ENCODE data around the gene CAP2. TPM values are rescaled to one million over a fixed set of nuclear protein-coding genes. Genes with fewer than 3 reads are reported as not detected.

The CAP2 gene
- total and polyA plus RNA-seq, 4 donors: 9.0 to 27.0 (median 19.3) TPM

DNA sequence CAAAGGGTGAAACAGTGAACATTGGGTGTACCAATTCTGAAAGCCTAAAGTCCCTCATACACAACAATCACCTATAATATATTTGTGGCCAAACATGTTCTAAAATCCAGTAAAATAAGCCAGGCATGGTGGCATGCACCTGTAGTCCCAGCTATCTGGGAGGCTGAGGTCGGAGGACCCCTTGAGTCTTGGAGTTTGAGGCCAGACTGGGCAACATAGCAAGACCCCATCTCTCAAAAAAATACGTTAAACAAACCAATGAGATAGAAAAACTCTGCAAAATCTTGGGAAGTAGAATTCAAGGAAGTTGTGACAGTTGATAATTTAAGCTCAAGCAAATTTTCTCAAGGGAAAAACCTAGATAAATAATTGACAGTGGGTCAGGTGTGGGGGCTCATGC is 92.6 kb downstream of the CAP2 start:
- WGBS (ENCODE audit: insufficient coverage): 100% methylated on average over 1 of the region's 2 CpGs
- no peak overlapping the region for H3K4me3 ChIP-seq (ENCODE audit: low read depth, low read length)
- no peak for DNase-seq (ENCODE audit: low read depth in 4 of 6, low spot score in 6 of 6)
- H3K27me3 ChIP-seq (ENCODE audit: control insufficient read depth, insufficient read depth, low read length): no peaks in the 10 kb centered on the region
- H3K9me3 ChIP-seq (ENCODE audit: control insufficient read depth, insufficient read depth, low read length): no peaks in the 10 kb centered on the region
- H3K36me3 ChIP-seq (ENCODE audit: control insufficient read depth, insufficient read depth, low read length): no peaks in the 10 kb centered on the region
- no peak overlapping the region for H3K27ac ChIP-seq (ENCODE audit: low read depth, low read length)
- H3K4me1 ChIP-seq (ENCODE audit: control insufficient read depth, insufficient read depth, low read length): no peaks in the 10 kb centered on the region

DNA sequence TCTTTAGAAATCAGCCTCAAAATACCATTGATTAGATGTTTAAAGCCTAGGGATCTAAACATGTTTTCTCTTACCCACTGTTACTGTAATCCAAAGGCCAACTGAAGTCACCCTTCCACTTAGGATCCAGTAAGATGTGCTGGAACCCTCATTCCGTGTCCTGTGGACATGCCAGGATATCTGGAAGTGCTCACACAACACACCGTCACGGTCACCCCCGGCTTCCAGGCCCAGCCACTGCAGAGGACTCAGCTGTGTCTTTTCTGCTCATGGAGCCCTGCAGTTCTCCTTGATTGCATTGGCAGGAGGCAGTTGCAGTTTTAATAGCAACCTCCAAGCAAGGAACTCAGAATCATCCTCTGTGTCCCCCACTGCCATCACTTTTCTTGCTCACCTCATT is 93.3 kb downstream of the CAP2 start:
- H3K9me3 ChIP-seq (ENCODE audit: control insufficient read depth, insufficient read depth, low read length): no peaks in the 10 kb centered on the region

DNA sequence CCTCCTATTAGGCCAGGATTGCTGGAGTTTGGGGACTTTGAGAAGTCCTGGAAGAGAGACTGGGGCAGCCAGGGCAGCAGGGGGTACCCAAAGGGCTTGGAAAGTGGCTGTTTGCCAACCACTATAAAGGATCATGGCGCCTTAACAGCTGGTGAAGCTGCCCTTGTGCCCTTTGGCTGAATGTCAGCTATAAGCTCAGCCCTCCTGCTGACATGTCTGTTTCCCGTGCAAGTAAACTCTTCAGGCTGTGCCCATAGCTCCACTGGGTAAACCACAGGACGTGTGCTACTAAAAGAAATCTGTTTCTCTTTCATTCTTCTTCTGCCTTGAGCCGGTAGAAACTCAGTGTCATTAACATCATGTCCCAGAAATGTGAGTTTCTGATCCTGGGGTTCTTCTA is 97.3 kb downstream of the CAP2 start:
- Histone ChIP-seq H3K27ac (ENCODE audit: low read depth, low read length) (no peak overlapping the region), H3K4me3 (ENCODE audit: low read depth, low read length) (no peak overlapping the region), H3K4me1 (ENCODE audit: control insufficient read depth, insufficient read depth, low read length) (no peaks in the 10 kb centered on the region), H3K27me3 (ENCODE audit: control insufficient read depth, insufficient read depth, low read length) (no peaks in the 10 kb centered on the region), H3K36me3 (ENCODE audit: control insufficient read depth, insufficient read depth, low read length) (no peaks in the 10 kb centered on the region), H3K9me3 (ENCODE audit: control insufficient read depth, insufficient read depth, low read length) (no peaks in the 10 kb centered on the region)
- no peak for DNase-seq (ENCODE audit: low read depth in 4 of 6, low spot score in 6 of 6)
- whole genome bisulfite sequencing (ENCODE audit: insufficient coverage): 42% methylated on average over 4 of the region's 4 CpGs

More for the DNA sequence above, 93.3 kb downstream of the CAP2 start:
- DNase-seq (ENCODE audit: low read depth in 4 of 6, low spot score in 6 of 6): no peak
- Histone ChIP-seq H3K27ac (ENCODE audit: low read depth, low read length) (no peak overlapping the region), H3K27me3 (ENCODE audit: control insufficient read depth, insufficient read depth, low read length) (no peaks in the 10 kb centered on the region), H3K4me1 (ENCODE audit: control insufficient read depth, insufficient read depth, low read length) (no peaks in the 10 kb centered on the region), H3K36me3 (ENCODE audit: control insufficient read depth, insufficient read depth, low read length) (no peaks in the 10 kb centered on the region), H3K4me3 (ENCODE audit: low read depth, low read length) (no peak overlapping the region)
- WGBS (ENCODE audit: insufficient coverage): 97% methylated on average over 4 of the region's 4 CpGs

DNA sequence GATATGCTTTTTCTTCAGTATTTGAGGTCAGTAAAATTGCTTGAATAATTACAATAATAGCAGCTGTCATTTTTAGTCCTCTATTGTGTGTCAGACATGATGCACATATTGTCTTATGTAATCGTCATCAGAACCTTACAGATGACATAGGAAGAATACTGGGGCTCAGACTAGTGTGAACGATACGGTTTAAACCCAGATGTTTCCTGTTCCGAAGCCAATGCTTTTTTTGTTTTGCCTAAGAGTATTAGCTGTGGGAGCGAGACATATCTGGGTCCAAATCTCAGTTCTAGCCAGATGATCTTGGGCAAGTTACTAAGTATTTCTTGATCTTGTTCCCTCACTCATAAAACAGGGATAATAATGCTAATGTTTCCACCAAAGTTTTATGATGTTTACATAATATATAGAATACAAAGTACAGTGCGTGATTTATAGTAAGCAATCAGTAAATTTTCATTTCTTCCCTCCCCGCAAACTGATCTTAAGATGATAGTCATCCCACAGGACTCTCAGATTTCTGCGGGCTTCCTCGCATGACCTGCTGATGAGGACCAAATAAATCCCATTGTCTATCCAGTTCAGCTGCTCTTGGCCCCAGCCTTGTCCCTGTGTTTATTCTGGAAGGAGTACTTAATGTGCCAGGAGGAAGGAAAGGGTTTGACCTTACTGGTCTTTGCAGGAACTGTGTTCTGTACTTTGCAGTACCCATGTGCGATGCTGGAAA is 98.2 kb downstream of the CAP2 start:
- 92% methylated on average over 6 of the region's 10 CpGs for WGBS (ENCODE audit: insufficient coverage)
- H3K9me3 ChIP-seq (ENCODE audit: control insufficient read depth, insufficient read depth, low read length): no peaks in the 10 kb centered on the region
- H3K27ac ChIP-seq (ENCODE audit: low read depth, low read length): no peak overlapping the region
- no peak for DNase-seq (ENCODE audit: low read depth in 4 of 6, low spot score in 6 of 6)
- no peak overlapping the region for H3K4me3 ChIP-seq (ENCODE audit: low read depth, low read length)
- no peaks in the 10 kb centered on the region for H3K4me1 ChIP-seq (ENCODE audit: control insufficient read depth, insufficient read depth, low read length)
- no peaks in the 10 kb centered on the region for H3K36me3 ChIP-seq (ENCODE audit: control insufficient read depth, insufficient read depth, low read length)
- H3K27me3 ChIP-seq (ENCODE audit: control insufficient read depth, insufficient read depth, low read length): no peaks in the 10 kb centered on the region

DNA sequence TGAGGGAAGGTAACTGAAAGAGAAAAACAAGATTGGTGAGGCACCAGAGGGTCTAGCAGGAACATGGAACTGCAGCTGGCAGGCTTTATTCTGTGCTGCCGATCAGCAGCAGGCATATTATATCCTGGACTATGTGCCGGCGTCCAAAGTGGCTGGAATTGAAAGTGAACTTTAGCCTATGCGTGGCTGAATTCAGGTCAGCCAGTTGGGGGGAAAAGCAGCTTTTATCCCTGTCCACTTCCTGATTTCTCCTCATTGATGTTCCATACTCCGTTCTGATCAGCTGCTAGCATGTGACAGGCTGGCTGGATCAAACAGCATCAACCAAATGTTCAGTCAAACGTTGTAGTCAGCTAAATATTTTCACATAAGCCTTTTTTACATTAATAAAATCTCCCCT is 99.0 kb downstream of the CAP2 start:
- Histone ChIP-seq H3K9me3 (ENCODE audit: control insufficient read depth, insufficient read depth, low read length) (no peaks in the 10 kb centered on the region), H3K27me3 (ENCODE audit: control insufficient read depth, insufficient read depth, low read length) (no peaks in the 10 kb centered on the region), H3K36me3 (ENCODE audit: control insufficient read depth, insufficient read depth, low read length) (no peaks in the 10 kb centered on the region), H3K27ac (ENCODE audit: low read depth, low read length) (no peak overlapping the region), H3K4me3 (ENCODE audit: low read depth, low read length) (no peak overlapping the region), H3K4me1 (ENCODE audit: control insufficient read depth, insufficient read depth, low read length) (no peaks in the 10 kb centered on the region)
- no peak for DNase-seq (ENCODE audit: low read depth in 4 of 6, low spot score in 6 of 6)
- WGBS (ENCODE audit: insufficient coverage): 70% methylated on average over 6 of the region's 6 CpGs

DNA sequence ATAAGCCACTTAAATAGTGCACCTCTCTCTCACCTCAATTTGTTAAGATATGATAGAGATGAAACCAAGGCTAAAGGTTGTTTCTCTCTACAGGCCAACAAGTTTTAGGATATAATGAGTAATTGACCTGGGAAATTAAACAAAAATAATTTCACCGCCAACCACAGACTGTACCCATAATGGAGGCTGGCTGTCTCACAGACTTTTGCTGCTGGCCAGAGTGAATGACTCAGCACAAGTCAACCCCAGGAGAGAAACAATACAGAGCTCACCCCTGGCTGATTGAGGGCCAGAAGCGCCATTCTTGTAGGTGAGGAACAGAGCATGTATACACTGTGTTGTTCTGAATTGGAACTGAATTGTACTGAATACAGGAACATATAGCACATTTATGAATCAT is 99.9 kb downstream of the CAP2 start:
- Histone ChIP-seq H3K4me1 (ENCODE audit: control insufficient read depth, insufficient read depth, low read length) (no peaks in the 10 kb centered on the region), H3K27ac (ENCODE audit: low read depth, low read length) (no peak overlapping the region), H3K9me3 (ENCODE audit: control insufficient read depth, insufficient read depth, low read length) (no peaks in the 10 kb centered on the region), H3K36me3 (ENCODE audit: control insufficient read depth, insufficient read depth, low read length) (no peaks in the 10 kb centered on the region), H3K4me3 (ENCODE audit: low read depth, low read length) (no peak overlapping the region), H3K27me3 (ENCODE audit: control insufficient read depth, insufficient read depth, low read length) (no peaks in the 10 kb centered on the region)
- no peak for DNase-seq (ENCODE audit: low read depth in 4 of 6, low spot score in 6 of 6)
- WGBS (ENCODE audit: insufficient coverage): 80% methylated on average over 1 of the region's 2 CpGs

DNA sequence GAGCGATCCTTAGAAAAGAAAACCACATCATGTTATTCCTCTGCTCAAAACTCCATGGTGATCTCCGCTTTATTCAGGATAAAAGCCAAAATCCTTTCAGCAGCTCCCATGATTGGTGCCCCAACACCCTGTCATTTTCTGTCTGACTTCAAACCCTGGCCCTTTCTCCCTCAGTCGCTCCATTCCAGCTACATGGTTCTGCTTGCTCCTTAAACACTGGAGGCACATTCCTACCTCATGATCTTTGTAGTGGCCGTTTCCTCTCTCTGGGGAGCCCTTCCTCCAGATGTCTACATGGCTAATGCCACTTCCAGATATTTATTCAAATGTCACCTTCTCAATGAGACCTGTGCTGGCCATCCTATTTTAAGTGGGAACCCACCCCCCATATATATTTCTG is 100.8 kb downstream of the CAP2 start:
- Histone ChIP-seq H3K27ac (ENCODE audit: low read depth, low read length) (no peak overlapping the region), H3K4me3 (ENCODE audit: low read depth, low read length) (no peak overlapping the region), H3K36me3 (ENCODE audit: control insufficient read depth, insufficient read depth, low read length) (no peaks in the 10 kb centered on the region), H3K27me3 (ENCODE audit: control insufficient read depth, insufficient read depth, low read length) (no peaks in the 10 kb centered on the region), H3K9me3 (ENCODE audit: control insufficient read depth, insufficient read depth, low read length) (no peaks in the 10 kb centered on the region), H3K4me1 (ENCODE audit: control insufficient read depth, insufficient read depth, low read length) (no peaks in the 10 kb centered on the region)
- no peak for DNase-seq (ENCODE audit: low read depth in 4 of 6, low spot score in 6 of 6)
- 83% methylated on average over 4 of the region's 4 CpGs for WGBS (ENCODE audit: insufficient coverage)

DNA sequence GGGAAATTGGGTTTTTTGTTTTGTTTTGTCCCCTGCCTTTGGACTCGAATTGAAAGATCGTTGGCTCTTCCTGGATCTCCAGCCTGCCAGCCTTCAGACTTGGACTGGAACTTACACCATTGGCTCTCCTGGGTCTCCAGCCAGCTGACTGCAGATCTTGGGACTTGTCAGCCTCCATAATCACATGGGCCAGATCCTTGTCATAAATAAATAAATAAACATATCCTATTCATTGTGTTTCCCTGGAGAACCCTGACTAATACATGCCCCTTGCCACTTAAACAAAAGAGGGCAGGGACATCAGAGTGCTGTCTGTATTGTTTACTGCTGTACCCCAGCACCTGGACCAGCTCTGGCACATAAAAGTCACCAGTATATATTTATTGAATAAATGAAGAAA is 101.5 kb downstream of the CAP2 start:
- Histone ChIP-seq H3K27me3 (ENCODE audit: control insufficient read depth, insufficient read depth, low read length) (no peaks in the 10 kb centered on the region), H3K4me3 (ENCODE audit: low read depth, low read length) (no peak overlapping the region), H3K27ac (ENCODE audit: low read depth, low read length) (no peak overlapping the region), H3K4me1 (ENCODE audit: control insufficient read depth, insufficient read depth, low read length) (no peaks in the 10 kb centered on the region), H3K36me3 (ENCODE audit: control insufficient read depth, insufficient read depth, low read length) (no peaks in the 10 kb centered on the region), H3K9me3 (ENCODE audit: control insufficient read depth, insufficient read depth, low read length) (no peaks in the 10 kb centered on the region)
- DNase-seq (ENCODE audit: low read depth in 4 of 6, low spot score in 6 of 6): no peak
- 88% methylated on average over 2 of the region's 2 CpGs for WGBS (ENCODE audit: insufficient coverage)

DNA sequence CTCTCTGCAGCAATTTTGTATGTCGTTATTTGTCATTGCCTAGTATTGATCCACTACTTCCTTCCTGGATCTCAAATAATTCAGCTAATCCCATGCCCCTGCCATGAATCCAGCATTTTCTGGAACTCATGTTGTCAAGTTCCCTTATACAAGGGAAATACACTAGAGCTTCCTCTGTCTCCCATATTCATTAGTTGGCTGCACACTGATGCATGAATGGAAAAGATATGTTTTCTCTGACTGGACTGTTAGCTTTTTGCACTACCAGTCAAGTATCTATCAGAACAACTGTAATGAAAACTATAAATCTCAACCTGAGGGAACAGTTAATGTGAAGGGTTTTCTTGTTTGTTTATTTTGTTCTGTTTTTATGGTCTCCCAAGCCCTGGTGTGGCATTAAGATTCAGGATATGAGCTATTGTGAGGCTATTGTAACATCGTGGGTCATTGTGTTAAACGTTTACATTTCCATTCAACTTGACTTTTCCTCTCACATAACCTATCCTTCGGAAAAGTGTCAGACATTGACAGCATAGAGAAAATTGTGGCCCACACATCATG is 104.2 kb downstream of the CAP2 start:
- Histone ChIP-seq H3K9me3 (ENCODE audit: control insufficient read depth, insufficient read depth, low read length) (no peaks in the 10 kb centered on the region), H3K27ac (ENCODE audit: low read depth, low read length) (no peak overlapping the region), H3K4me1 (ENCODE audit: control insufficient read depth, insufficient read depth, low read length) (no peaks in the 10 kb centered on the region), H3K27me3 (ENCODE audit: control insufficient read depth, insufficient read depth, low read length) (no peaks in the 10 kb centered on the region), H3K4me3 (ENCODE audit: low read depth, low read length) (no peak overlapping the region), H3K36me3 (ENCODE audit: control insufficient read depth, insufficient read depth, low read length) (no peaks in the 10 kb centered on the region)
- 100% methylated on average over 1 of the region's 4 CpGs for WGBS (ENCODE audit: insufficient coverage)
- DNase-seq (ENCODE audit: low read depth in 4 of 6, low spot score in 6 of 6): peak in 1 of 6 donors; percentile 70

DNA sequence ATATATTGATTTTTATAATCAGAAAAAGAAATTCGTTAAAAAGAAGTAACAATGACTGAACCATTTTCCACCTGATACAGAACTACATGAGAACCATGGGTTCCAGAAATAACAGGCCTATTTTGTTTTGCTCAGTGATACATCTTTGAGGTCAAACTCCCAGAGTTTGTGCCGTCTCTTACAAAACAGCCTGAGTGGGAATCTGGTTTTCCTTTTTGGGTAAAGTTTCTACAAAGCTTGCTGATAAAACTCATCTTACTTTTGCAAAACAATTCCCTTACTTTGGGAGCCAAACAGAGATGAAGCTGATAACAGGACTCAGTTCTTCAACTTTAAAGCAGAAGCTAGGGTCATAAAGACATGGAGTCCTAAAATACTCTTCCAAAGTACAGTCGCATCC is 108.0 kb downstream of the CAP2 start:
- Histone ChIP-seq H3K9me3 (ENCODE audit: control insufficient read depth, insufficient read depth, low read length) (no peaks in the 10 kb centered on the region), H3K4me1 (ENCODE audit: control insufficient read depth, insufficient read depth, low read length) (no peaks in the 10 kb centered on the region), H3K36me3 (ENCODE audit: control insufficient read depth, insufficient read depth, low read length) (no peaks in the 10 kb centered on the region), H3K4me3 (ENCODE audit: low read depth, low read length) (no peak overlapping the region), H3K27me3 (ENCODE audit: control insufficient read depth, insufficient read depth, low read length) (no peaks in the 10 kb centered on the region), H3K27ac (ENCODE audit: low read depth, low read length) (no peak overlapping the region)
- 100% methylated on average over 1 of the region's 3 CpGs for WGBS (ENCODE audit: insufficient coverage)
- DNase-seq (ENCODE audit: low read depth in 4 of 6, low spot score in 6 of 6): no peak

Data from spinal cord (tissue), 10 donors.